GM21526 (cell line): ENCODE results near the gene PDE9A.
"Not testable (repeated sequence)": the region's sequence is repeated elsewhere in the genome, so short reads cannot be mapped to it uniquely, and the experiment has no call there.

Experiments used
- ATAC-seq: cut with Tn5 transposase; IDR thresholded peaks from one replicate; pipeline ENCODE4 v1.9.1; 2021; ENCODE audit warnings: moderate library complexity; ENCODE audit not compliant: unreplicated experiment, low FRiP score

The PDE9A gene

GRCh38 chr21:42624095-42624790 is 29.2 kb upstream of the PDE9A start:
- ATAC-seq: no peak

GRCh38 chr21:42624936-42625335 is 28.5 kb upstream of the PDE9A start:
- ATAC-seq: no peak

- no peak for ATAC-seq
These were observed 27.2 kb upstream of the PDE9A start for GRCh38 chr21:42626171-42626570.

- ATAC-seq: no peak
These were observed 25.7 kb upstream of the PDE9A start for GRCh38 chr21:42627527-42628289.

- ATAC-seq: not testable (repeated sequence)
These were observed 24.9 kb upstream of the PDE9A start for GRCh38 chr21:42628466-42629061.

GRCh38 chr21:42629933-42630589 is 23.4 kb upstream of the PDE9A start:
- ATAC-seq: no peak

- no peak for ATAC-seq
These were observed 22.8 kb upstream of the PDE9A start for GRCh38 chr21:42630626-42631025.

GRCh38 chr21:42631142-42631541 is 22.3 kb upstream of the PDE9A start:
- no peak for ATAC-seq

GRCh38 chr21:42632336-42632751 is 21.1 kb upstream of the PDE9A start:
- no peak for ATAC-seq

GRCh38 chr21:42632771-42633690 is 20.4 kb upstream of the PDE9A start:
- no peak for ATAC-seq

- no peak for ATAC-seq
These were observed 19.6 kb upstream of the PDE9A start for GRCh38 chr21:42633858-42634257.

GRCh38 chr21:42635848-42636519 is 17.4 kb upstream of the PDE9A start:
- no peak for ATAC-seq

- no peak for ATAC-seq
These were observed 16.7 kb upstream of the PDE9A start for GRCh38 chr21:42636520-42637266.

- ATAC-seq: no peak
These were observed 16.0 kb upstream of the PDE9A start for GRCh38 chr21:42637267-42638041.

GRCh38 chr21:42638266-42638863 is 15.1 kb upstream of the PDE9A start:
- no peak for ATAC-seq

GRCh38 chr21:42639646-42640152 is 13.7 kb upstream of the PDE9A start:
- ATAC-seq: no peak

GRCh38 chr21:42640486-42640885 is 12.9 kb upstream of the PDE9A start:
- ATAC-seq: no peak
